ELR (cell line): Measurements from ENCODE around the gene FAM227A.
"Not testable (repeated sequence)": the region's sequence is repeated elsewhere in the genome, so short reads cannot be mapped to it uniquely, and the experiment has no call there.

Source experiments
- DNase-seq: peaks from one replicate; pipeline ENCODE4 v3.0.0-alpha.2; 2015; ENCODE audit warnings: low read depth

Gene FAM227A

GRCh38 chr22:38657045-38657909 is 1.1 kb upstream of the FAM227A start:
- peak; percentile 52 for DNase-seq

- DNase-seq = peak; percentile 36
Measured at GRCh38 chr22:38655519-38656255, 505 bp downstream of the FAM227A start.

GRCh38 chr22:38653741-38654140 is 2.5 kb downstream of the FAM227A start:
- peak; percentile 8 for DNase-seq

- no peak for DNase-seq
Measured at GRCh38 chr22:38652859-38653258, 3.3 kb downstream of the FAM227A start.

- no peak for DNase-seq
Measured at GRCh38 chr22:38649841-38650522, 6.2 kb downstream of the FAM227A start.

GRCh38 chr22:38645430-38645829 is 10.8 kb downstream of the FAM227A start:
- DNase-seq = no peak

GRCh38 chr22:38644245-38644644 is 11.9 kb downstream of the FAM227A start:
- DNase-seq = not testable (repeated sequence)

- no peak for DNase-seq
Measured at GRCh38 chr22:38641476-38642040, 14.6 kb downstream of the FAM227A start.

- no peak for DNase-seq
Measured at GRCh38 chr22:38638728-38639127, 17.5 kb downstream of the FAM227A start.

- DNase-seq = peak; percentile 43
Measured at GRCh38 chr22:38638216-38638615, 18.0 kb downstream of the FAM227A start.

- DNase-seq = no peak
Measured at GRCh38 chr22:38632528-38632927, 23.7 kb downstream of the FAM227A start.

GRCh38 chr22:38631724-38632123 is 24.5 kb downstream of the FAM227A start:
- DNase-seq = no peak

GRCh38 chr22:38629108-38629507 is 27.1 kb downstream of the FAM227A start:
- DNase-seq = no peak

GRCh38 chr22:38628444-38628843 is 27.7 kb downstream of the FAM227A start:
- DNase-seq = no peak

GRCh38 chr22:38623351-38623750 is 32.8 kb downstream of the FAM227A start:
- DNase-seq = peak; percentile 33

- no peak for DNase-seq
Measured at GRCh38 chr22:38618682-38619081, 37.5 kb downstream of the FAM227A start.

GRCh38 chr22:38618258-38618657 is 37.9 kb downstream of the FAM227A start:
- no peak for DNase-seq

GRCh38 chr22:38615064-38615405 is 41.2 kb downstream of the FAM227A start:
- not testable (repeated sequence) for DNase-seq

- DNase-seq = no peak
Measured at GRCh38 chr22:38614332-38615063, 41.7 kb downstream of the FAM227A start.

GRCh38 chr22:38613588-38613987 is 42.6 kb downstream of the FAM227A start:
- no peak for DNase-seq

- no peak for DNase-seq
Measured at GRCh38 chr22:38612217-38613006, 43.8 kb downstream of the FAM227A start.
